HT-29 (cell line): ENCODE results near the gene POLR3E. TPM values are rescaled to one million over a fixed set of nuclear protein-coding genes. Genes with fewer than 3 reads are reported as not detected.

ENCODE experiments used
- DNase-seq: peaks from one replicate; pipeline ENCODE4 v3.0.0-alpha.2; 2015; ENCODE audit warnings: low spot score
- total RNA-seq: library from RNA; depleted of rRNA; stranded (reverse); fragments of >200 nt; shearing (Covaris generic); gene quantifications from 2 replicates; pipeline ENCODE4 v1.2.3, GENCODE V29; 2014

The POLR3E gene
- total RNA-seq, 1 experiment from 2014 or later = 95.4 TPM

DNA sequence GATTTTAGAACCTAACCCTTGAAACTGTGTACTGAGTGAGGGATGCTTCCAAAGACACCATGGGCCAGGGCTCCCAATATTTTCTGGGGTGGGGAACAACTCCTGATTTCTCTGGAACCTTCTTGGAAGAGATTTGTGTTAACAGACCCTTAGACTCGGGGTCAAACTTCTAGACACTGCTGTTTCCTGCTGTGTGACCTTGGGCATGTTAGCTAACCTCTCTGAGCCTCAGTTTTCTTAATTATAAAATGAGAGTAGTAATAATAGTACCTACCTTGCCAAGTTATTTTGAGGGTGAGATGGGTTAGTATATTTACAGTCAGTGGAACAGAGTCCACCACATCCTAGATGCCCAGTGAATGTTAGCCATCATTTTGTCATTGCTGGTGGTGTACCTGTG is 18.8 kb downstream of the POLR3E start:
- DNase-seq = no peak

DNA sequence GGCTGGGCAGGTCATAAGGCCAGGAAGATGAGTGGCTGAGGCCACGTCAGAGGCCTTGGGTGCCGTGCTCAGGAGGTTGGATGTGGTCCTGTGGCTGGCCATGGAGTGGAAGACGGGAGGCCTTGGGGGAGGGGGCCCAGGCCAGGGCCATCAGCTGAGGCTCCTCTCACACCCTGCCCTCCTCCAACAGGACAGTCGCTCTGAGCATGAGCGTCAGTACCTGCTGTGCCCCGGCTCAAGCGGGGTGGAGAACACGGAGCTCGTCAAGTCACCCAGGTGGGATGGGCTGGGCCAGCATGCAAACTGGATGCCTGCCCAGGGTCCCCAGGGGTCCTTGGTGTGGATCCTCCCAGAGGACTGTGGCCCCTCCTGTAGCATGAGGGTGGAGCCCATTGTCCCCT is 19.2 kb downstream of the POLR3E start:
- DNase-seq = no peak

DNA sequence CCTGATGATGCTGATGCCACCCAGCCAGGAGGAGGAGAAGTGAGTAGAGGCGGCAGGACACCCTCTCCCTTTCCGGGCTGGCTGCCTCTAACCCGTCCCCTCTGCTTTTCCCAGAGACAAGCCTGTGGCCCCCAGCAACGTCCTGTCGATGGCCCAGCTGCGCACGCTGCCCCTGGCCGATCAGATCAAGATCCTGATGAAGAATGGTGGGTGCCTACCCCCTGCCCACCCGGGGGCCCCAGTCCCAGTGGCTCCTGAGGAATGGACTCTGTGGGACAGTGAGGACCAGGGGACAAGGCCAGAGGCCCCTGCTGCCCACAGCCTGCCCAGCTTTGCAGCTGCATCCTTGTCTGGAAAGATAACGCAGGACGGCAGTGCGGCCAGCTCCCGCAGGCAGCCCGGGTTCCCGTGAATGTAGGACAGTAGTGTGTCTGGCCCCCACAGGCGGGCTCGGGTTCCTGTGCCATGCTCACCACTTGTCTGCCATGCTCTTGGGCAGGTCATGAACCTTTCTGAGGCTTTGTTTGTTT is 19.9 kb downstream of the POLR3E start:
- DNase-seq = no peak

DNA sequence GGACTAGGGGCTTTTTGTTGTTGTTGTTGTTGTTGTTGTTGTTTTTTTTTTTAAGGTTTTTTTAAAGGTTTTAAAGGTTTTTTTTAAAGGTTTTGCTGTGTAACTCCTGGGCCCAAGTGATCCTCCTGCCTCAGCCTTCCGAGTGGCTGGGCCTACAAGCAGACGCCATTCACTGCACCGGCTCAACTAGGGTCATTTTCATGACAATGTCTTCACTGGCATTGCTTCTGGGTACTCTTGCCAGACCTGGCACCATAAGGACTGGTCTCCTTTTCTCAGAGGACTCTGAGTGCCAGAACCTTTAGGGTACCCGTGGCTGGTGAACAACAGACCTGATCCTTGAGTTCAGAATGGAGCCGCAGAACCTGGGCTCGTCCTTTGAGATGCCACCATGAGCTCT is 20.4 kb downstream of the POLR3E start:
- DNase-seq = no peak

DNA sequence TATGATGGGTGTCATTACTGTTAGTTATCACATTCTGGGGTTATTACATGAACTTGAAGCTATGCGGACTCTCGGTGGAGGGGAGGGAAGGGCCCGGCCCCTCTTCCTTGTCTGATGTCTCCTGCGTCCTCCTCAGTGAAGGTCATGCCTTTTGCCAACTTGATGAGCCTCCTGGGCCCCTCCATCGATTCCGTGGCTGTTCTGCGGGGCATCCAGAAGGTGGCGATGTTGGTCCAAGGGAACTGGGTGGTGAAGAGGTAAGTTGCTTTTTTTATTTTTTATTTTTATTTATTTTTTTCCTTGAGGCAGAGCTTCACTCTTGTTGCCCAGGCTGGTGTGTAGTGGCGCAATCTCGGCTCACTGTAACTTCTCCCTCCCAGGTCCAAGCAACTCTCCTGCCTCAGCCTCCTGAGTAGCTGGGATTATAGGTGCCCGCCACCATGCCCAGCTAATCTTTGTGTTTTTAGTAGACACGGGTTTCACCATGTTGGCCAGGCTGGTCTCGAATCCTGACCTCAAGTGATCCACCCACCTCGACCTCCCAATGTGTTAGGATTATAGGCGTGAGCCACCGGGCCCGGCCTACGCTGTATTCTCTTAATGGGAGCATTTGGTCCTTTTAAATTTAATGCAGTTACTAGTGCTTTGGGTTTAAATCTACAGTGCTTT is 21.6 kb downstream of the POLR3E start:
- peak; percentile 53 for DNase-seq

DNA sequence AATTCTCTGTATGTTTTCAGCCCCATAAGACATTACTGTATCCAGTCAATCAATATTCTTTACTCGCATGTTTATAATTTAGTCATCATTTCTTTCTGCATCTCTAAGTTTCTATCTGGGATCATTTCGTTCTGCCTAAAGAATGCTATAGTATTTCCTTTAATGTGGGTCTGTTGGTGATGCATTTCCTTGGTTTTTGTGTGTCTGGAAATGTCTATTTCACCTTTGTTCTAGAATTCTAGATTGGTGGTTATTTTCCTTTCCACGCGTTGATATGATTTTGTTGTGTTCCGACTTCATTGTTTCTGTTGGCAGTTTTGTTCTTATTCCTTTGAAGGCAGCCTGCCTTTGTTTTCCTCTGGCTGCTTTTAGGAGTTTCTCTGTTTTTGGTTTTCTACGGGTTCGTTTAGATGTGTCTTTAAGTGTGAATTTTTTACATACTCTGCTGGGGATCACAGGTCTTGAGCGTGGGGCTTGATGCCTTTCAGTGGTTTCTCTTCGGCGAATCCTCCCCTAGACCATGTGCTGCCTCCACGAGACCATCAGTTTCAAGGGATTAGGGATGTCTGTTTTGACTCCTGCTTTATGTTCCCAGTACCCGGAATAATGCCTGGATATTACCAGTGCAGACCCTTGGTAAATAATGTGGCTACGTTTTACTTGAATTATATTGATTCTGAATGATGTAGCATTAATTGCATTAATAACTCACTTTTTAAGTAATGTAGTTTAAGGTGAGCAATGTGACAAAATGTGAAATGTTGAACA is 23.5 kb downstream of the POLR3E start:
- no peak for DNase-seq

DNA sequence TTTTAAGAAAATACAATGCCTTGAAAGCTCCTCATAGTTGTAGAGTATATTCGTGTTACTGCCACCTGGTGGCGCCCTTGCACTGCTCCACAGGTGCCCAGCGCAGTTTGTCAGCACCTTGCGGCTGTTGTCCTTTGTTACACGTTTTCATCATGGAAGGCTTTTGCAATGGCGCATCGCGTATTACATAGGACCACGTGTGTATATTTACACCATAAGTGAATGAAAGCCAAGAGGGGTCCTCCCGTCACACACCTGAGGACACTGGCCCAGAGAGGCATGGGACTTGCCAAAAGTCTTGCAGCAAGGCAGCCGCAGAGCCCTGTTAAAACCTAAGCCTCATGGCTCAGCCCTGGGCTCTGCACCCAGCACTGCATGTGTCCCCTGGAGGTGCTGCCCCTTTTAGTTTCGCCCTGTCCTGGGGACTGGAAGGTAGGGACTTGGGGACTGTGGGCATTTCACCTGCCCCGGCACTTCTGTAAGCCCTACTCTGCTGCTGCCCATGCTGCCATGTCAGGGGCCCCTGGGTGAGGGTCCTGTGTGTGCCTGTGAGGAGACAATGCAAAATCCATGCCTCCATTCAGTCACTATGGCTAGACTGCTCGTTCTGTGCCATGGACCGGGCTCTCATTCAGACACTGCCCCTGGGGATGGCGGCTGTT is 24.3 kb downstream of the POLR3E start:
- peak; percentile 74 for DNase-seq

DNA sequence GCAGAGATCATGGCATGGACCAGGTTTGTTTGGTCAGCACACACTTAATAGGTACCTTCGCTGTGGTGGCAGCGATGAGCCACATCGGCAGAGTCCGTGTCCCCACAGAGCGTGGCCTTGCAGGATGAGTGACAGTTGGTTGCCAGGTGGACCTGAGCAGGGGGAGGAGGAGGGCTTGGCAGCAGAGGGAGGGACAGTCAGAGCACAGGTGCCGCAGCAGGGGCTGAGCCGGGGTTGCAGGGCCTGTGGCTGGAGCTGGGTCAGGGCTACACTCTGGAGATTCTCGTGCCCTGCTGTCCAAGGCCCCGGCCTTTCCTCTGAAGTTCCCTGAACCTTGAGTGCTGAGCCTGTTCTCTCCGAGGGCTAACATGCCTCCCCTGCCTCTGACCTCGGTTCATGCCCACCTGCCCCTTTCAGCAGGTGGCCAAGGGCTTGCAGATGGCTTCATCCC is 24.8 kb downstream of the POLR3E start:
- DNase-seq = no peak

DNA sequence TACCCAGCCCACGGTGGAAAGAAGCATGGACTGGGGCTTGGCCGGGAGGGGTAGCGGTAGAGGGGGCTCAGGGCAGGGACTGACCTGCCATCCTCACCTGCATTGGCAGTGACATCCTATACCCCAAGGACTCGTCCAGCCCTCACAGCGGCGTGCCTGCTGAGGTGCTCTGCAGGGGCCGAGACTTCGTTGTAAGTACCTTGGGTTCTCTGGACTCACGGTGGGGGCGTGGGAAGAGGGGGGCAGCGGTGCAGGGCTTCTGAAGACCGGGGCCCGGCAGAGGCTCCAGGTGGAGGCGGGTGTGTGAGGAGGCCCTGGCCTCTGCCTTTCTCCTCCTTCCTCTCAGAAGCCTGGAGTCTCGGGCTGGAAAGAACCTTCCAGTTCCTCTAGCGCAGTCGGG is 25.5 kb downstream of the POLR3E start:
- DNase-seq = no peak

DNA sequence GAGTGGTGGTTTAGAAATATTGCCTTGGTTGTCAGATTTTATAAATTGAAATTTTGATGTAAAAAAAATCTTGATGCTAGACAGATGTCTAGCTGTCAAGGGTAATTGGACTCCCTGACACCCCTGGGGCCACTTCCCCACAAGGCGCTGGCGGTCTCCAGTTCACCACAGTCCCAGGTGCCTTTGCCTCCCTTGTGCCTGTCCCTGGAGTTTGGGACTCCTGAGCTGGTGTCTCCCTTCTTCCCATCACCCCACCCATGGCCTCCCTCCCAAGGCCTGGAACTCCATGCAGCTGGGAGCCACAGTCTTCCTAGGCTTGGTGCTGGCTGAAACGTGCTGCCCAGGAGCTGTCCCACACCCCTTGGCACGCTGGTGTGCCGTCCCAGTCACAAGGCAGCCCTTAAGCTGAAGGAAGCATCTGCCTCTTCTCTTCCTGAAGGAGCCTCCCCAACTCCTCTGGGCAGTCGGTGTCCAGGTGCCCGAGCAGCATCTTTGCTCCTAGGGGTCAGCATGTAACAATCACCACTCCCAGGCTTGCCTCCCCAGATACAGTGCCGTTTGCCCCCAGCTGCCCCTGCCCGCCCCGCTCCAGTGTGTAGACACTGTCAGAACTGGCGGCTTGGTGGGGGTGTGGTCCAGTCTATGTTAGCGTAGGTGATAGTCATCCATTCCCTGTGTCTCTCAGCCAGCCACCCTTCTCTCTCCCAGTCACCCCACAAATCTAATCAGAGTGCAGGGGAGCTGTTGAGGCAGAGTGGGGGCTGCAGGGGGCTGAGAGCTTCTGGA is 26.2 kb downstream of the POLR3E start:
- DNase-seq = no peak

DNA sequence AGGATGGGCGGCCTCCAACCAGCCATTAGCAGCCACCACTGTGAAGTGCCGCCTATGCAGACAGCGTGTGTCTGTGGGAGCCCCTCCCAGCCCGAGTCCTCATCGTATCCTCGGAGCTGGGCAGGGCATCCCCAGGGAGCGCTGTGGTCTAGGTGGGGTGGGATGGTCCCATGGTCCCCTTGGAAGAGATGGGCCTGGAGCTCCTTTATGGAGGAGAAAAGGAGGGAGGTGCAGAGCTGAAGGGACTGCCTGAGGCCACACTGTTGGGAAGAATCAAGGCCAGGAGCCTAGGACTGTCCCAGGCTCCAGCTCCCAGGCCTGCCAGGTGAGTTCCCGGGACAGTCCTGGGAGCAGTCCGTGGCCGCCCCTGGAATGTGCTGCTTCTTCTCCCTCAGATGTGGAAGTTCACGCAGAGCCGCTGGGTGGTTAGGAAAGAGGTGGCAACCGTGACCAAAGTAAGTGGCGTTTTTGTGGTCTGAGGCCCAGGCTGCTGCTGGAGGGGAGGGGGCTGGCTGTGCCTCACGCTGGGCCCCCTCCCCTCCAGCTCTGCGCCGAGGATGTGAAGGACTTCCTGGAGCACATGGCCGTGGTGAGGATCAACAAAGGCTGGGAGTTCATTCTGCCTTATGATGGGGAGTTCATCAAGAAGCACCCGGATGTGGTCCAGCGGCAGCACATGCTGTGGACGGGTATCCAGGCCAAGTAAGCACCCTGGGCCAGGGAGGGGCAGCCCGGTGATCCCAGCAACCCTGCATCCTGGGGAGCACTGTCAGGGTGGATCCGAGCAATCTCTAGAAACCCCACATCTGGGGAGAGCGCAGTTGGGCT is 27.0 kb downstream of the POLR3E start:
- no peak for DNase-seq

DNA sequence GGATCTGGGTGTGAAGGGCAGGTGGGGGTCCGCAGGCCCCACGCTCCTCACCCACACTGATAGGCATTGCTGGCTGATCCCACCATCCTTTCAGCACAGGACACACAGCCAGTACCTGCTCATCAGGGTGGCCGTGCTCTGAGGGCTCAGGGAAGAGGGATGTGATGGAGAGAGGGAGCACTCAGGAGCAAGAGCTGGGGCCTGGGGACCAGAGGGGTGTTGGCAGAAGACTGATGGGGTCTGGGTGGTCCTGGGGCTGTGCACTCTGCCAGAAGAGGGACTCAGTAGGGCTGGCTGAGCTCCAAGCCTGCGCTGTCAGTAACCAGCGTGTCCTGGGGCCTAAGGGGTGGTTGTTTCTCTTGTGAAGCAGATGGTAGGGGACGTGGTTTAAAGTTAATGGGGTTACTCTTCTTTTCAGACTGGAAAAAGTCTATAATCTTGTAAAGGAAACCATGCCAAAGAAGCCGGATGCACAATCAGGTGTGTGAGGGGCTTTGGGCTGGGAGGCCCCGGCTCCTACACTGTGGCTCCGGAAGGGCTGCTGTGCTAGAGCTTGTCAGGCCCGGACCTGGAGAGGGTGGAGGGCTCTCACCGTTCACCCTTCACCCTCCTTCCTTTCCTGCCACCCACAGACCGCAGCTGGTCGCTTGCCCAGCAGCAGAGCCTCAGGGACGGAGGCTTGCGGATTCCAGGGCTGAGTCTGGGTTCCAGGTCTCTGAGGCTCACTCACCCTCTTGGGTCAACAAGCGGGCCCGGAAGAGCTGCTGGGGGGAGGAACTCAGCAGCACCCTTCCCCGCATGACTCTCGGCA is 27.8 kb downstream of the POLR3E start:
- DNase-seq = no peak

DNA sequence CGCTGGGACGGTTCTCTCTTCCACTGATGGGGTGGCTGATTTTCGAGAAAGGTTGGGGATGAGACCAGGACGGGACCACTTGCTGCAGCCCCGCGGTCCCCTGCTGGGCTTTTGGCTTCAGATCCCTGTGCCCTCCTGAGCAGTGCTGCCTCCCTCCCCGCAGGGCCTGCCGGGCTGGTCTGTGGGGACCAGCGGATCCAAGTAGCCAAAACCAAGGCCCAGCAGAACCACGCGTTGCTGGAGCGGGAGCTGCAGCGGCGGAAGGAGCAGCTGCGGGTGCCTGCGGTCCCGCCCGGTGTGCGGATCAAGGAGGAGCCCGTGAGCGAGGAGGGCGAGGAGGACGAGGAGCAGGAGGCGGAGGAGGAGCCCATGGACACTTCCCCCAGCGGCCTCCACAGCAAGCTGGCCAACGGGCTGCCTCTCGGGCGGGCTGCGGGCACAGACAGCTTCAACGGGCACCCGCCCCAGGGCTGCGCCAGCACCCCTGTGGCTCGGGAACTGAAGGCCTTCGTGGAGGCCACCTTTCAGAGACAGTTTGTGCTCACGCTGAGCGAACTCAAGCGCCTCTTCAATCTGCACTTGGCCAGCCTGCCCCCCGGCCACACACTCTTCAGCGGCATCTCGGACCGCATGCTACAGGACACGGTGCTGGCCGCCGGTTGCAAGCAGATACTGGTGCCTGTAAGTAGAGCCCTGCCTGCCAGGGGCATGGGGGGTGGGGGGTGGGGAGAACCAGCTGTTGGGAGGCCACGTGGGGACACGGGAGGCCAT is 28.6 kb downstream of the POLR3E start:
- no peak for DNase-seq

DNA sequence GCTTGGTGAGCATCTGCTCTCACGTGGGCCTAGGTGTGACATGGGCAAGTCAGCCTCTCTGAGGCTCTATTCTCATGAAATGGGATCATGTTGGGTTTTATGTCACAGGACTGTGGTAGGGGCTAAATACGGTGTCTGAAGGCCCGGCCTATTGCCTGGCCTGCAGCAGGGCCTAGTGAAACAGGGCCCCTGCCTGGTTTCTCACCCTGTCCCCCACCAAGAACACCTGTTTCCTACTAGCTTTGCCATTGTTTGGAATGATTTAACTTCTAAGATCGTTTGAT is 29.1 kb downstream of the POLR3E start:
- DNase-seq = no peak

DNA sequence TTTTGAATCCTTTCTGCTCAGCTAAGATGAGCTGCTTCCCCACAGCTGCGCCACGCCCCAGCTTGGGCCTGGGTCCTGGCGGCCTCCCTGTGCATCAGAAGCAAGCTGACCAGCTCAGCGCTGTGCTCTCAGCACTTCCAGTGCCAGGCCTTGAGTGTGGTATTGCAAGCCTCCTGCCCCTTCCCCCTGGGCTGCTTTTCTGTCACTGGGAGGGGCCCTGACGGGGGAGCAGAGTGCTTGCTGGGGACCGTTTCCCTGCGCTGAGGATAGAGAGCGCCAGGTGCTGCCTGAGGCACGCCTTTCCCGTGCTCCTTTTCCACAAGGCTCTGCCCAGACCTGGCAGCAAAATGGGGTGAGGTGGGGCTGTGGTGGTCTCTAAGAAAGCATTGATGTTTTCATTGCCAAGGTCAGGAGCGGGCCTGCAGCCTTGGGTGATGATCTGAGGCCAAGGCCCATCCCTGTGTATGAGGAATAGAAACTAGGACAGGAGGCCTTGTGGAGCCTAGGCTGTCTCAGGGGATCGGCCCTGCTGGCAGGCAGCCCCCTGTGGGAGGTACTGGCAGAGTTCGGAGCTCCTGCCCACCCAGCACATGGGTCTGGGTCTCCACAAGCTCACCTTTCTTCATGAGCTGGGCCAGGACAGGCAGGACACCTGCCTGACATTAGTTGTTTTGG is 29.7 kb downstream of the POLR3E start:
- DNase-seq = no peak

DNA sequence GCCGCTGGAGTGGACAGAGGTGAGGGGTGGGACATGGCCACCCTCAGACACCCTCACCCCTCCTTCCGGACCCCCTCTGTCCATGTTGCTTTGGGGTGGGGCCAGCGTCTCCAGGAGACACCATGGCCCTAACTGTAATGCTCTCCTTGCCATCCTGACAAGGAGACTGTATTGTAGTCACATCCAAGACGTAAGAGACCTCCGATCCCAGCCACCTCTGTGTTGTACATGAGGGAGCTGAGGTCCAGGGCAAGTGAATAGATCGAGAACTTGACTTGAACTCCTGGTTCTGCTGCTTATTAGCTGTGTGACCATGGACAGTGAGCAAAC is 30.2 kb downstream of the POLR3E start:
- DNase-seq = no peak

DNA sequence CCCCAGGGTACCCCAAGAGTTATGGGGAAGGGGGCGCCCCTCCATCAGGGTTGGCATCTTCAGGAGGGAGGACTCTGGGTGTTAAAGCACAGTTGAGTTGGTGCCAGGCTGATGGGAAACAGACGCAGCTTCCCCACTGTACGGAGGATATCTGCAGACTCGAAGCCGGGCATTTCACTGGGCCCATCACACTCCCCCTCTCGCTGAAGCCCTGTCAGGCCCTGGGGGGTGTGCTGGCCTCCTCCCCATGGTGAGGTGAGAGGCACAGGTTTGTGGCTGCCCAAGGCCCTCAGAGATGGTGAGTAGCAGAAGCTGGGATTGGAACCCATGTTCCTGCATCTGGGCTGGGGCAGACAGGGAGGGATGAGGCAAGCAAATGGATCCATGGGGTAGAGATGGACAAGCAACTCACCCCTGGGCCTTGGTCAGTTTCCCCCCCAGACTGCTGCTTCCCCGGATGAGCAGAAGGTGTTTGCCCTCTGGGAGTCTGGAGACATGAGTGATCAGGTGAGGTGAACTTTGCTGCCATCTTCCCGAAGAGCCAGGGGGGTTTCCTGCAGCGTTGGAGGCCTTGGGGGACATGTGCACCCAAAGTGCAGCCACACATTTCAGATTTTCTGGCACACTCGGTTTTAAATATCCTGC is 31.0 kb downstream of the POLR3E start:
- no peak for DNase-seq

DNA sequence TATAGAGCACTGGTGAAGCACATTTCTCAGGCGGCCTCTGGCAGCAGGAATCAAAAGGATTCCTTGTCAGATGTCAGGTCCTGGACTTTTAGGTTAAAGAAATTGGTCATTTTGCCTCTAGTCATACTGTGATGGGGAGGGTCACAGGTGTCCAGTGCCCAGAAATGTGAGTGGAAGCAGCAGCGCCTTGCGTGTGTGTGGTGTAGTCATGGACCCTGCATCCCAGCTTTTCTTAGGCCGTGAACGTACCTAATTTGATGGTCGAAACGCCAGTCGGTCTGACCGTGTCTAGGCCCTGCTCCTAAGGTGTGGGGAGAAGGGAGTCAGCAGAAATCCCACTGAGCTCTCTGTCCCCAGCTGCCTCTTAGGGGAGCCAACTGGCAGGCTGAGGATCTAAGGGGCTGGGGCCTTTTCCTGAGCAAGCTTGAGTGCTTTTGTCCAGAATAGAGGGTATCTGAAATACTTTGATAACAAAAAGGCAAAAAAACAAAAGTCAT is 32.0 kb downstream of the POLR3E start:
- DNase-seq = no peak
